Activated B cell treated with CpG ODN at 0.5 μM for 24 hours (primary cell): ENCODE results near the gene LAPTM5. TPM values are rescaled to one million over a fixed set of nuclear protein-coding genes. Genes with fewer than 3 reads are reported as not detected.

ENCODE experiments used
- ATAC-seq: fragments of 200-7000 bp; cut with Tn5 transposase; one replicate; pipeline ENCODE4 v1.10.0; 2021; ENCODE audit warnings: low read depth, mild to moderate bottlenecking, moderate library complexity
- CTCF ChIA-PET: fragments of 350-600 bp; sonication (Branson Sonifier 250); formaldehyde crosslinking; loops from one replicate; lab custom pipeline; 2021; ENCODE audit warnings: antibody characterized with exemption; lab: Charles Lee
- POLR2A ChIA-PET: fragments of 350-600 bp; sonication (Branson Sonifier 250); formaldehyde crosslinking; loops from one replicate; lab custom pipeline; 2021; ENCODE audit warnings: antibody characterized with exemption; lab: Charles Lee
- DNase-seq: peaks from one replicate; pipeline ENCODE4 v3.0.0; 2022
- H3K27ac Mint-ChIP-seq: one replicate; pipeline ENCODE4 v1.8.0; 2020; ENCODE audit warnings: mixed read lengths
- H3K27me3 Mint-ChIP-seq: one replicate; pipeline ENCODE4 v1.8.0; 2021; ENCODE audit warnings: mixed read lengths
- H3K36me3 Mint-ChIP-seq: one replicate; pipeline ENCODE4 v1.8.0; 2021; ENCODE audit warnings: low read depth, mixed read lengths
- H3K4me1 Mint-ChIP-seq: one replicate; pipeline ENCODE4 v1.8.0; 2021; ENCODE audit warnings: mixed read lengths
- H3K4me3 Mint-ChIP-seq: one replicate; pipeline ENCODE4 v1.8.0; 2020; ENCODE audit warnings: mild to moderate bottlenecking, mixed read lengths
- H3K9me3 Mint-ChIP-seq: one replicate; pipeline ENCODE4 v1.8.0; 2020; ENCODE audit warnings: mixed read lengths
- CTCF ChIP-seq: fragments of 200-600 bp; IDR thresholded peaks from one replicate; pipeline ENCODE4 v1.8.0; 2022; ENCODE audit warnings: antibody characterized with exemption, mild to moderate bottlenecking
- intact Hi-C: fragments of 100-400 bp; cut with micrococcal nuclease; formaldehyde crosslinking; loops from one replicate; pipeline ENCODE4 v1.15.1; 2024
- total RNA-seq: library from RNA; stranded (reverse); gene quantifications from 2 replicates; pipeline ENCODE4 v1.2.3, GENCODE V29; 2022

LAPTM5 gene
- total RNA-seq, 1 donor from 2014 or later, result 766 TPM

- Mint-ChIP-seq H3K36me3 (peaks cover 90% of the 10 kb centered on the region), H3K4me1 (peaks cover 100% of the 10 kb centered on the region), H3K4me3 (peak overlapping the region; percentile 77), H3K27me3 (no peaks in the 10 kb centered on the region), H3K9me3 (no peaks in the 10 kb centered on the region), H3K27ac (peak overlapping the region; percentile 96)
- ChIA-PET CTCF (interaction anchor here (0.8 to 5.8 kb wide), 5 partner anchors 8 to 36 kb away, joined by 3 to 46 read pairs (median 3); no protein-coding TSS in a partner anchor), POLR2A (interaction anchor here (0.8 to 25.3 kb wide), 5 partner anchors 10 to 36 kb away, joined by 3 to 662 read pairs (median 10); partner anchors contain the start of genes LAPTM5 and MATN1)
- DNase-seq (no peak), ATAC-seq (no peak)
- intact Hi-C loops, result no loop called here
- no peak for TF ChIP-seq CTCF
Observed at GRCh38 chr1:30746212-30747032, 11.2 kb downstream of the LAPTM5 start.

GRCh38 chr1:30745834-30746208 is 11.8 kb downstream of the LAPTM5 start:
- peaks cover 100% of the 10 kb centered on the region for H3K4me1 Mint-ChIP-seq
- no peaks in the 10 kb centered on the region for H3K9me3 Mint-ChIP-seq
- H3K36me3 Mint-ChIP-seq, result peaks cover 90% of the 10 kb centered on the region
- no peak for ATAC-seq
- peak overlapping the region; percentile 96 for H3K27ac Mint-ChIP-seq
- intact Hi-C loops, result no loop called here
- ChIA-PET CTCF (interaction anchor here (0.8 to 5.8 kb wide), 5 partner anchors 9 to 36 kb away, joined by 3 to 46 read pairs (median 3); no protein-coding TSS in a partner anchor), POLR2A (interaction anchor here (0.8 to 25.3 kb wide), 6 partner anchors 10 to 36 kb away, joined by 3 to 662 read pairs (median 16); partner anchors contain the start of genes LAPTM5 and MATN1)
- H3K27me3 Mint-ChIP-seq, result no peaks in the 10 kb centered on the region
- no peak for DNase-seq
- peak overlapping the region; percentile 77 for H3K4me3 Mint-ChIP-seq
- no peak for TF ChIP-seq CTCF

GRCh38 chr1:30745156-30745833 is 12.3 kb downstream of the LAPTM5 start:
- Mint-ChIP-seq H3K36me3 (peaks cover 93% of the 10 kb centered on the region), H3K9me3 (no peaks in the 10 kb centered on the region), H3K27ac (peak overlapping the region; percentile 96), H3K27me3 (no peaks in the 10 kb centered on the region), H3K4me1 (peaks cover 100% of the 10 kb centered on the region), H3K4me3 (peak overlapping the region; percentile 77)
- ATAC-seq (no peak), DNase-seq (no peak)
- TF ChIP-seq CTCF, result no peak
- ChIA-PET CTCF (interaction anchor here (0.8 to 5.8 kb wide), 9 partner anchors 10 to 57 kb away, joined by 3 to 46 read pairs (median 7); partner anchors contain the start of gene LAPTM5), POLR2A (interaction anchor here (0.8 to 25.3 kb wide), 6 partner anchors 11 to 37 kb away, joined by 3 to 662 read pairs (median 27); partner anchors contain the start of genes LAPTM5 and MATN1)
- intact Hi-C loops, result no loop called here

- intact Hi-C loops, result no loop called here
- ChIA-PET POLR2A (interaction anchor here (0.5 to 25.3 kb wide), 11 partner anchors 12 to 1998 kb away, joined by 3 to 662 read pairs (median 6); partner anchors contain the start of genes LAPTM5, MATN1, SNRNP40 and ZCCHC17), CTCF (interaction anchor here (0.8 to 5.8 kb wide), 12 partner anchors 11 to 186 kb away, joined by 3 to 46 read pairs (median 6); partner anchors contain the start of gene LAPTM5)
- DNase-seq, result no peak
- peaks cover 93% of the 10 kb centered on the region for H3K36me3 Mint-ChIP-seq
- H3K4me3 Mint-ChIP-seq, result peak overlapping the region; percentile 72
- H3K27ac Mint-ChIP-seq, result peak overlapping the region; percentile 96
- H3K9me3 Mint-ChIP-seq, result no peaks in the 10 kb centered on the region
- no peaks in the 10 kb centered on the region for H3K27me3 Mint-ChIP-seq
- TF ChIP-seq CTCF, result no peak
- H3K4me1 Mint-ChIP-seq, result peaks cover 99% of the 10 kb centered on the region
- peak; percentile 22 for ATAC-seq
Observed at GRCh38 chr1:30744060-30744756, 13.4 kb downstream of the LAPTM5 start.
